ENCODE results near the gene CPAMD8.

DNA sequence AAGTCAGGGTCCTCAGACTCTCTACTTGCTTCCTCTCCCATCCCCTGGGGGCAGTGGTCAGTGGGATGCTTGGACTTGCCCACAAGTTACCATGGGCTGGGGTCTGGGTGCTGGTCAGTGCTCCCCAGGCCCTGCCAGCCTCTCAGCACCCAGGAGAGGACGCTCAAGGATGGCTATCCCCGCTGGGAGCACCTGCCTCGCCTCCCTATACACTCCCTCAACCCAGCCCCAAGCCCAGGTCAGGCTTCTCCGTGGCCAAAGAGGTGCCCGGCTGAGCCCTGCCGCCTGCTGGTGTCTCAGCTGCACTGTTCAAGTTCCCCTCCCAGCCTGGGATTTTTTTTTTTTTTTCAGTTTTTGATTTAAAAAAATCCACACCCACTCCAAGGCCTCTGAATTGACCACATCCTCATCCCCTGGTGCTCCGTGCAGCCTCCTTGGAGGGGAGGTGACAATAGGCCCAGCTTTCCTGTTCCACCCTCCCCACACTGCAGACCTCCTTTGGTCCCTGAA is 127.0 kb downstream of the CPAMD8 start:
- no peak for TF ChIP-seq TCF7L2 (IDR thresholded peaks at IDR 0.05; ENCODE audit: borderline replicate concordance, extremely low read depth, insufficient read depth, insufficient read length)
- TF ChIP-seq, protein P1, sequence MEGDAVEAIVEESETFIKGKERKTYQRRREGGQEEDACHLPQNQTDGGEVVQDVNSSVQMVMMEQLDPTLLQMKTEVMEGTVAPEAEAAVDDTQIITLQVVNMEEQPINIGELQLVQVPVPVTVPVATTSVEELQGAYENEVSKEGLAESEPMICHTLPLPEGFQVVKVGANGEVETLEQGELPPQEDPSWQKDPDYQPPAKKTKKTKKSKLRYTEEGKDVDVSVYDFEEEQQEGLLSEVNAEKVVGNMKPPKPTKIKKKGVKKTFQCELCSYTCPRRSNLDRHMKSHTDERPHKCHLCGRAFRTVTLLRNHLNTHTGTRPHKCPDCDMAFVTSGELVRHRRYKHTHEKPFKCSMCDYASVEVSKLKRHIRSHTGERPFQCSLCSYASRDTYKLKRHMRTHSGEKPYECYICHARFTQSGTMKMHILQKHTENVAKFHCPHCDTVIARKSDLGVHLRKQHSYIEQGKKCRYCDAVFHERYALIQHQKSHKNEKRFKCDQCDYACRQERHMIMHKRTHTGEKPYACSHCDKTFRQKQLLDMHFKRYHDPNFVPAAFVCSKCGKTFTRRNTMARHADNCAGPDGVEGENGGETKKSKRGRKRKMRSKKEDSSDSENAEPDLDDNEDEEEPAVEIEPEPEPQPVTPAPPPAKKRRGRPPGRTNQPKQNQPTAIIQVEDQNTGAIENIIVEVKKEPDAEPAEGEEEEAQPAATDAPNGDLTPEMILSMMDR (IDR thresholded peaks at IDR 0.05 in 2 of 3, conservative IDR thresholded peaks at IDR 0.05 in 1 of 3; ENCODE audit: borderline replicate concordance in 1 of 3, insufficient read depth in 1 of 3, low read depth in 2 of 3, low read length in 2 of 3), result peak; percentile 76 to 94 (median 76)
- no peak for TF ChIP-seq POLR2AphosphoS5 (IDR thresholded peaks at IDR 0.05; ENCODE audit: low read depth, low read length)
- no peak for TF ChIP-seq SRF (IDR thresholded peaks at IDR 0.05; ENCODE audit: low read depth)
- TF ChIP-seq POLR2A (IDR thresholded peaks at IDR 0.05; ENCODE audit: borderline replicate concordance, extremely low read depth, insufficient read depth, insufficient read length), result no peak
- TF ChIP-seq, protein P2, sequence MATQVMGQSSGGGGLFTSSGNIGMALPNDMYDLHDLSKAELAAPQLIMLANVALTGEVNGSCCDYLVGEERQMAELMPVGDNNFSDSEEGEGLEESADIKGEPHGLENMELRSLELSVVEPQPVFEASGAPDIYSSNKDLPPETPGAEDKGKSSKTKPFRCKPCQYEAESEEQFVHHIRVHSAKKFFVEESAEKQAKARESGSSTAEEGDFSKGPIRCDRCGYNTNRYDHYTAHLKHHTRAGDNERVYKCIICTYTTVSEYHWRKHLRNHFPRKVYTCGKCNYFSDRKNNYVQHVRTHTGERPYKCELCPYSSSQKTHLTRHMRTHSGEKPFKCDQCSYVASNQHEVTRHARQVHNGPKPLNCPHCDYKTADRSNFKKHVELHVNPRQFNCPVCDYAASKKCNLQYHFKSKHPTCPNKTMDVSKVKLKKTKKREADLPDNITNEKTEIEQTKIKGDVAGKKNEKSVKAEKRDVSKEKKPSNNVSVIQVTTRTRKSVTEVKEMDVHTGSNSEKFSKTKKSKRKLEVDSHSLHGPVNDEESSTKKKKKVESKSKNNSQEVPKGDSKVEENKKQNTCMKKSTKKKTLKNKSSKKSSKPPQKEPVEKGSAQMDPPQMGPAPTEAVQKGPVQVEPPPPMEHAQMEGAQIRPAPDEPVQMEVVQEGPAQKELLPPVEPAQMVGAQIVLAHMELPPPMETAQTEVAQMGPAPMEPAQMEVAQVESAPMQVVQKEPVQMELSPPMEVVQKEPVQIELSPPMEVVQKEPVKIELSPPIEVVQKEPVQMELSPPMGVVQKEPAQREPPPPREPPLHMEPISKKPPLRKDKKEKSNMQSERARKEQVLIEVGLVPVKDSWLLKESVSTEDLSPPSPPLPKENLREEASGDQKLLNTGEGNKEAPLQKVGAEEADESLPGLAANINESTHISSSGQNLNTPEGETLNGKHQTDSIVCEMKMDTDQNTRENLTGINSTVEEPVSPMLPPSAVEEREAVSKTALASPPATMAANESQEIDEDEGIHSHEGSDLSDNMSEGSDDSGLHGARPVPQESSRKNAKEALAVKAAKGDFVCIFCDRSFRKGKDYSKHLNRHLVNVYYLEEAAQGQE (IDR thresholded peaks at IDR 0.05; ENCODE audit: low read depth), result no peak
- TF ChIP-seq YY1 (IDR thresholded peaks at IDR 0.05; ENCODE audit: extremely low read depth, insufficient replicate concordance, low read depth, low read length), result no peak
